ENCODE data around the gene CTAG1A. TPM values are rescaled to one million over a fixed set of nuclear protein-coding genes. Genes with fewer than 3 reads are reported as not detected.
A peak's percentile ranks its signal among the peaks of the same experiment; 100 is the strongest.
"Not testable (repeated sequence)": the region's sequence is repeated elsewhere in the genome, so short reads cannot be mapped to it uniquely, and the experiment has no call there.

Gene CTAG1A
- total RNA-seq, 5 donors from 2014 or later (not counting 1 experiment from before 2014, with no cell fraction given), result not detected

GRCh38 chrX:154628960-154629359, 44.0 kb downstream of the CTAG1A start:
- H3K27ac ChIP-seq (ENCODE audit: low read length); H3K36me3 Mint-ChIP-seq; H3K4me3 Mint-ChIP-seq; H3K36me3 ChIP-seq (ENCODE audit: control insufficient read depth in 2 of 2, extremely low read depth in 1 of 2, insufficient read depth in 1 of 2, low read length in 1 of 2); H3K27ac Mint-ChIP-seq; H3K9me3 Mint-ChIP-seq; POLR2A ChIA-PET; H3K27me3 Mint-ChIP-seq; H3K27me3 ChIP-seq (replicated peaks in 1 of 2; ENCODE audit: control insufficient read depth in 2 of 2, extremely low read depth in 1 of 2, insufficient read depth in 2 of 2, low read length in 1 of 2); H3K9me3 ChIP-seq; CTCF ChIA-PET; H3K4me1 ChIP-seq (ENCODE audit: control insufficient read depth in 1 of 2, extremely low read depth in 1 of 2, insufficient read depth in 2 of 2, low read length in 2 of 2); H3K4me3 ChIP-seq (ENCODE audit: control insufficient read depth in 1 of 2, extremely low read depth in 1 of 2, low read length in 1 of 2); H3K4me1 Mint-ChIP-seq; DNase-seq: not testable (repeated sequence)
- peak in 2 of 4 experiments; percentile 47 to 48 for ATAC-seq (replicated peaks in 1 of 4)
- WGBS (ENCODE audit: insufficient coverage), result no CpG with 5 or more reads among the region's 5 CpGs

- H3K36me3 Mint-ChIP-seq; H3K27ac ChIP-seq (ENCODE audit: low read length); H3K4me3 ChIP-seq (ENCODE audit: control insufficient read depth in 1 of 2, extremely low read depth in 1 of 2, low read length in 1 of 2); H3K27me3 Mint-ChIP-seq; H3K27me3 ChIP-seq (replicated peaks in 1 of 2; ENCODE audit: control insufficient read depth in 2 of 2, extremely low read depth in 1 of 2, insufficient read depth in 2 of 2, low read length in 1 of 2); H3K9me3 ChIP-seq; CTCF ChIA-PET; H3K4me1 Mint-ChIP-seq; H3K4me1 ChIP-seq (ENCODE audit: control insufficient read depth in 1 of 2, extremely low read depth in 1 of 2, insufficient read depth in 2 of 2, low read length in 2 of 2); H3K4me3 Mint-ChIP-seq; H3K36me3 ChIP-seq (ENCODE audit: control insufficient read depth in 2 of 2, extremely low read depth in 1 of 2, insufficient read depth in 1 of 2, low read length in 1 of 2); H3K27ac Mint-ChIP-seq; DNase-seq; POLR2A ChIA-PET; H3K9me3 Mint-ChIP-seq: not testable (repeated sequence)
- peak in 2 of 4 experiments; percentile 45 to 59 for ATAC-seq (replicated peaks in 1 of 4)
- no CpG with 5 or more reads among the region's 11 CpGs for WGBS (ENCODE audit: insufficient coverage)
Measured at GRCh38 chrX:154630949-154631348, 46.0 kb downstream of the CTAG1A start.

GRCh38 chrX:154633661-154634060, 48.7 kb downstream of the CTAG1A start:
- H3K4me1 ChIP-seq (ENCODE audit: control insufficient read depth in 1 of 2, extremely low read depth in 1 of 2, insufficient read depth in 2 of 2, low read length in 2 of 2); POLR2A ChIA-PET; ATAC-seq (replicated peaks in 1 of 4); H3K9me3 Mint-ChIP-seq; H3K4me3 ChIP-seq (ENCODE audit: control insufficient read depth in 1 of 2, extremely low read depth in 1 of 2, low read length in 1 of 2); H3K36me3 ChIP-seq (ENCODE audit: control insufficient read depth in 2 of 2, extremely low read depth in 1 of 2, insufficient read depth in 1 of 2, low read length in 1 of 2); DNase-seq; H3K27ac Mint-ChIP-seq; H3K9me3 ChIP-seq; H3K4me1 Mint-ChIP-seq; H3K36me3 Mint-ChIP-seq; H3K27me3 Mint-ChIP-seq; H3K27ac ChIP-seq (ENCODE audit: low read length); H3K4me3 Mint-ChIP-seq; CTCF ChIA-PET; H3K27me3 ChIP-seq (replicated peaks in 1 of 2; ENCODE audit: control insufficient read depth in 2 of 2, extremely low read depth in 1 of 2, insufficient read depth in 2 of 2, low read length in 1 of 2): not testable (repeated sequence)
- no CpG with 5 or more reads among the region's 11 CpGs for WGBS (ENCODE audit: insufficient coverage)

Other genes with a start within 250 kb of the CTAG1A start
- gene FLNA, start 210.5 kb upstream of the CTAG1A start, total RNA-seq, result 1,000 to 10,000 TPM in 4 of 5 donors, 100 to 1,000 TPM in 1; 893 to 1,483 (median 1,268) TPM
- 100 to 1,000 TPM in 2 of 5 donors, 10 to 100 TPM in 3; 73.4 to 136 (median 80.4) TPM for gene EMD, start 205.8 kb upstream of the CTAG1A start, total RNA-seq
- gene RPL10, start 186.8 kb upstream of the CTAG1A start, total RNA-seq, result 1,000 to 10,000 TPM; 5,175 to 6,006 (median 5,765) TPM
- 10 to 100 TPM; 22.6 to 31.3 (median 25.5) TPM for gene DNASE1L1, start 175.9 kb upstream of the CTAG1A start, total RNA-seq
- 100 to 1,000 TPM in 3 of 5 donors, 10 to 100 TPM in 2; 89.8 to 144 (median 129) TPM for gene TAFAZZIN, start 173.6 kb upstream of the CTAG1A start, total RNA-seq
- 10 to 100 TPM; 37.9 to 56.8 (median 53.6) TPM for gene ATP6AP1, start 156.5 kb upstream of the CTAG1A start, total RNA-seq
- 100 to 1,000 TPM; 117 to 208 (median 182) TPM for gene GDI1, start 148.0 kb upstream of the CTAG1A start, total RNA-seq
- 10 to 100 TPM; 34.9 to 60.5 (median 51.9) TPM for gene FAM50A, start 141.0 kb upstream of the CTAG1A start, total RNA-seq
- 10 to 100 TPM; 48.1 to 87.0 (median 72.9) TPM for gene PLXNA3, start 126.9 kb upstream of the CTAG1A start, total RNA-seq
- gene LAGE3, start 105.9 kb upstream of the CTAG1A start, total RNA-seq, result 10 to 100 TPM; 12.7 to 25.4 (median 23.5) TPM
- gene UBL4A, start 98.5 kb upstream of the CTAG1A start, total RNA-seq, result 10 to 100 TPM; 13.1 to 44.1 (median 39.6) TPM
- 10 to 100 TPM; 15.6 to 31.3 (median 25.9) TPM for gene SLC10A3, start 94.5 kb upstream of the CTAG1A start, total RNA-seq
- gene FAM3A, start 68.9 kb upstream of the CTAG1A start, total RNA-seq, result 10 to 100 TPM; 33.9 to 67.6 (median 57.8) TPM
- 10 to 100 TPM; 46.0 to 59.5 (median 52.4) TPM for gene G6PD, start 38.3 kb upstream of the CTAG1A start, total RNA-seq
- gene IKBKG, start 37.5 kb upstream of the CTAG1A start, total RNA-seq, result 10 to 100 TPM; 32.4 to 59.1 (median 54.0) TPM
- gene CTAG1B, start 34.1 kb downstream of the CTAG1A start, total RNA-seq, result not detected
- gene CTAG2, start 68.4 kb downstream of the CTAG1A start, total RNA-seq, result 1 to 10 TPM in 1 of 5 donors, not detected in 4; 3.4 TPM
- gene GAB3, start 165.9 kb downstream of the CTAG1A start, total RNA-seq, result 10 to 100 TPM in 4 of 5 donors, 1 to 10 TPM in 1; 9.1 to 26.2 (median 18.4) TPM
- 10 to 100 TPM; 56.5 to 63.2 (median 58.5) TPM for gene DKC1, start 177.7 kb downstream of the CTAG1A start, total RNA-seq
- 10 to 100 TPM; 13.6 to 24.1 (median 15.1) TPM for gene MPP1, start 220.4 kb downstream of the CTAG1A start, total RNA-seq
- gene SMIM9, start 249.5 kb downstream of the CTAG1A start, total RNA-seq, result not detected